OCI-LY7 (cell line): ENCODE results near the gene KRTAP5-5.

Experiments
- EZH2phosphoT487 ChIP-seq: fragments of 200-600 bp; sonication (generic); IDR thresholded peaks from 2 replicates; pipeline ENCODE4 v1.6.1; 2018; ENCODE audit warnings: low read depth, borderline replicate concordance, mild to moderate bottlenecking, mixed run types, antibody characterized with exemption, low read length, moderate library complexity, mixed read lengths
- TF ChIP-seq, protein P1 (sequence below): fragments of 200-600 bp; sonication (generic); conservative IDR thresholded peaks from 2 replicates; pipeline ENCODE4 v1.5.1; 2014; ENCODE audit warnings: mild to moderate bottlenecking, antibody characterized with exemption, low read length, moderate library complexity, mixed read lengths

DNA sequence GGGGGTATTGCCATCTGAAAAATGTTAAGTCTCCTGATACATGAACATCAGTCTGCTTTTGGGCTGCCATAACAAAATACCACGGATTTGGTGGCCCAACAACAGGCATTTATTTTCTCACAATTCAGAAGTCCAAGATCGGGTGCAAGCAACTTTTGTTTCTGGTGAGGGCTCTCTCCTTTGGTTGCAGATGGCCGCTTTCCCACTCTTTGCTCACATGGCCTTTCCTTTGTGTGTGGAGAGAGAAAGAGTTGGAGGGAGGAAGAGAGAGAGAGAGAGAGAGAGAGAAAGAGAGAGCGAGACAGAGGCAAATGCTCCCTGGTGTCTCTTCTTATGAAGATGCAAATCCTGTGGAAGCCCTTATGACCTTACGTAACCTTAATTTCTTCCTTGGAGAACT, 28.9 kb upstream of the KRTAP5-5 start:
- TF ChIP-seq, protein P1, sequence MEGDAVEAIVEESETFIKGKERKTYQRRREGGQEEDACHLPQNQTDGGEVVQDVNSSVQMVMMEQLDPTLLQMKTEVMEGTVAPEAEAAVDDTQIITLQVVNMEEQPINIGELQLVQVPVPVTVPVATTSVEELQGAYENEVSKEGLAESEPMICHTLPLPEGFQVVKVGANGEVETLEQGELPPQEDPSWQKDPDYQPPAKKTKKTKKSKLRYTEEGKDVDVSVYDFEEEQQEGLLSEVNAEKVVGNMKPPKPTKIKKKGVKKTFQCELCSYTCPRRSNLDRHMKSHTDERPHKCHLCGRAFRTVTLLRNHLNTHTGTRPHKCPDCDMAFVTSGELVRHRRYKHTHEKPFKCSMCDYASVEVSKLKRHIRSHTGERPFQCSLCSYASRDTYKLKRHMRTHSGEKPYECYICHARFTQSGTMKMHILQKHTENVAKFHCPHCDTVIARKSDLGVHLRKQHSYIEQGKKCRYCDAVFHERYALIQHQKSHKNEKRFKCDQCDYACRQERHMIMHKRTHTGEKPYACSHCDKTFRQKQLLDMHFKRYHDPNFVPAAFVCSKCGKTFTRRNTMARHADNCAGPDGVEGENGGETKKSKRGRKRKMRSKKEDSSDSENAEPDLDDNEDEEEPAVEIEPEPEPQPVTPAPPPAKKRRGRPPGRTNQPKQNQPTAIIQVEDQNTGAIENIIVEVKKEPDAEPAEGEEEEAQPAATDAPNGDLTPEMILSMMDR, result no peak
- TF ChIP-seq EZH2phosphoT487, result no peak
